HEK293 (cell line): ENCODE results near the gene PLD4.
A peak's percentile ranks its signal among the peaks of the same experiment; 100 is the strongest.

Source experiments
- CTCF ChIA-PET: fragments of 350-600 bp; formaldehyde crosslinking; extraction: SDS; loops from one replicate; lab custom pipeline; 2021; ENCODE audit warnings: antibody characterized with exemption; lab: Yijun Ruan, JAX
- POLR2A ChIA-PET: fragments of 300-600 bp; formaldehyde crosslinking; extraction: SDS; loops from one replicate; lab custom pipeline; 2020; ENCODE audit warnings: antibody characterized with exemption, inconsistent platforms; lab: Yijun Ruan, JAX
- H3K27ac ChIP-seq: fragments of 200-500 bp; sonication (Bioruptor generic); 2 replicates; pipeline ENCODE4 v1.5.1; 2014; ENCODE audit warnings: low read depth, low read length, control low read depth, inconsistent platforms; ENCODE audit errors: extremely low read depth
- H3K36me3 ChIP-seq, 2 experiments: fragments of 200-500 bp in 1 of 2; sonication (Bioruptor generic) in 1 of 2; 1 replicate in 1 of 2; 2 replicates in 1 of 2; pipeline ENCODE4 v1.5.1; 2014 to 2017; ENCODE audit warnings: inconsistent platforms in 2 of 2, low read length in 2 of 2; ENCODE audit not compliant: control insufficient read depth in 2 of 2, insufficient read depth in 1 of 2
- H3K4me1 ChIP-seq: fragments of 200-500 bp; sonication (Bioruptor generic); 2 replicates; pipeline ENCODE4 v1.5.1; 2014; ENCODE audit warnings: mild to moderate bottlenecking, low read length, inconsistent platforms; ENCODE audit not compliant: control insufficient read depth, insufficient read depth
- H3K4me3 ChIP-seq: 2 replicates; pipeline ENCODE4 v1.5.1; 2011; ENCODE audit warnings: low read depth, mild to moderate bottlenecking, control low read depth, low read length, moderate library complexity
- H3K9me3 ChIP-seq: fragments of 200-500 bp; sonication (Bioruptor generic); 2 replicates; pipeline ENCODE4 v1.5.1; 2014; ENCODE audit warnings: low read depth, low read length, inconsistent platforms; ENCODE audit not compliant: control insufficient read depth, insufficient read depth
- INSM2 ChIP-seq: fragments of 450-650 bp; formaldehyde crosslinking; IDR thresholded peaks from 2 replicates; pipeline ENCODE4 v1.5.1; 2016; ENCODE audit warnings: missing biosample characterization, missing genetic modification characterization
- KLF10 ChIP-seq: fragments of 450-650 bp; IDR thresholded peaks from 2 replicates; pipeline ENCODE4 v1.5.1; 2018; ENCODE audit warnings: missing biosample characterization, mild to moderate bottlenecking, missing genetic modification characterization
- KLF9 ChIP-seq: fragments of 450-650 bp; formaldehyde crosslinking; IDR thresholded peaks from 2 replicates; pipeline ENCODE4 v1.5.1; 2016; ENCODE audit warnings: missing biosample characterization, missing genetic modification characterization, low read depth
- OVOL3 ChIP-seq: fragments of 450-650 bp; formaldehyde crosslinking; IDR thresholded peaks from 2 replicates; pipeline ENCODE4 v1.5.1; 2016; ENCODE audit warnings: missing biosample characterization, missing genetic modification characterization
- RBAK ChIP-seq: fragments of 450-650 bp; formaldehyde crosslinking; IDR thresholded peaks from 2 replicates; pipeline ENCODE4 v1.5.1; 2016; ENCODE audit warnings: missing biosample characterization, missing genetic modification characterization
- SP3 ChIP-seq: fragments of 450-650 bp; formaldehyde crosslinking; IDR thresholded peaks from 2 replicates; pipeline ENCODE4 v1.5.1; 2016; ENCODE audit warnings: missing biosample characterization, missing genetic modification characterization
- ZBTB11 ChIP-seq: fragments of 450-650 bp; formaldehyde crosslinking; conservative IDR thresholded peaks from 2 replicates; pipeline ENCODE4 v1.5.1; 2016; ENCODE audit warnings: low read depth, missing biosample characterization, missing genetic modification characterization
- ZBTB17 ChIP-seq: fragments of 450-650 bp; formaldehyde crosslinking; IDR thresholded peaks from 2 replicates; pipeline ENCODE4 v1.5.1; 2016; ENCODE audit warnings: missing biosample characterization, missing genetic modification characterization
- ZNF19 ChIP-seq: fragments of 450-650 bp; formaldehyde crosslinking; IDR thresholded peaks from 2 replicates; pipeline ENCODE4; 2016; ENCODE audit warnings: missing biosample characterization, missing genetic modification characterization, low read depth
- ZNF202 ChIP-seq: fragments of 450-650 bp; formaldehyde crosslinking; IDR thresholded peaks from 2 replicates; pipeline ENCODE4 v1.5.1; 2016; ENCODE audit warnings: missing biosample characterization, missing genetic modification characterization, borderline replicate concordance
- ZNF214 ChIP-seq: fragments of 450-650 bp; formaldehyde crosslinking; IDR thresholded peaks from 2 replicates; pipeline ENCODE4 v1.5.1; 2017; ENCODE audit warnings: missing biosample characterization, mild to moderate bottlenecking, missing genetic modification characterization, borderline replicate concordance
- ZNF221 ChIP-seq: fragments of 450-650 bp; formaldehyde crosslinking; IDR thresholded peaks from 2 replicates; pipeline ENCODE4 v1.5.1; 2017; ENCODE audit warnings: missing biosample characterization, missing genetic modification characterization, borderline replicate concordance
- ZNF23 ChIP-seq: fragments of 450-650 bp; formaldehyde crosslinking; IDR thresholded peaks from 2 replicates; pipeline ENCODE4 v1.5.1; 2016; ENCODE audit warnings: missing biosample characterization, missing genetic modification characterization, borderline replicate concordance
- ZNF274 ChIP-seq, 2 experiments: fragments of 200-500 bp in 1 of 2; fragments of 450-650 bp in 1 of 2; sonication (Bioruptor generic) in 1 of 2; formaldehyde crosslinking in 1 of 2; IDR thresholded peaks; 2 replicates each; pipeline versions ENCODE4 v1.5.1 to v1.6.1; 2014 to 2016; ENCODE audit warnings: borderline replicate concordance in 1 of 2, inconsistent platforms in 1 of 2, low read length in 1 of 2, missing biosample characterization in 1 of 2, missing genetic modification characterization in 1 of 2
- ZNF311 ChIP-seq: fragments of 450-650 bp; formaldehyde crosslinking; IDR thresholded peaks from 2 replicates; pipeline ENCODE4 v1.5.1; 2017; ENCODE audit warnings: missing biosample characterization, missing genetic modification characterization, borderline replicate concordance
- ZNF341 ChIP-seq: fragments of 450-650 bp; formaldehyde crosslinking; IDR thresholded peaks from 2 replicates; pipeline ENCODE4; 2016; ENCODE audit warnings: low read depth, missing biosample characterization, missing genetic modification characterization
- ZNF394 ChIP-seq: fragments of 450-650 bp; formaldehyde crosslinking; IDR thresholded peaks from 2 replicates; pipeline ENCODE4 v1.5.1; 2016; ENCODE audit warnings: missing biosample characterization, missing genetic modification characterization, mild to moderate bottlenecking, moderate library complexity, borderline replicate concordance
- ZNF423 ChIP-seq: fragments of 450-650 bp; formaldehyde crosslinking; IDR thresholded peaks from 2 replicates; pipeline ENCODE4 v1.5.1; 2016; ENCODE audit warnings: missing biosample characterization, missing genetic modification characterization
- TF ChIP-seq, protein P1 (sequence below): fragments of 450-650 bp; formaldehyde crosslinking; IDR thresholded peaks from 2 replicates; pipeline ENCODE4 v1.5.1; 2016; ENCODE audit warnings: missing biosample characterization, missing genetic modification characterization
- TF ChIP-seq, protein P2 (sequence below): sonication (generic); formaldehyde crosslinking; IDR thresholded peaks from 2 replicates; pipeline ENCODE4 v1.8.1; 2022; ENCODE audit warnings: mild to moderate bottlenecking, moderate library complexity, missing genetic modification reagents

The PLD4 gene

DNA sequence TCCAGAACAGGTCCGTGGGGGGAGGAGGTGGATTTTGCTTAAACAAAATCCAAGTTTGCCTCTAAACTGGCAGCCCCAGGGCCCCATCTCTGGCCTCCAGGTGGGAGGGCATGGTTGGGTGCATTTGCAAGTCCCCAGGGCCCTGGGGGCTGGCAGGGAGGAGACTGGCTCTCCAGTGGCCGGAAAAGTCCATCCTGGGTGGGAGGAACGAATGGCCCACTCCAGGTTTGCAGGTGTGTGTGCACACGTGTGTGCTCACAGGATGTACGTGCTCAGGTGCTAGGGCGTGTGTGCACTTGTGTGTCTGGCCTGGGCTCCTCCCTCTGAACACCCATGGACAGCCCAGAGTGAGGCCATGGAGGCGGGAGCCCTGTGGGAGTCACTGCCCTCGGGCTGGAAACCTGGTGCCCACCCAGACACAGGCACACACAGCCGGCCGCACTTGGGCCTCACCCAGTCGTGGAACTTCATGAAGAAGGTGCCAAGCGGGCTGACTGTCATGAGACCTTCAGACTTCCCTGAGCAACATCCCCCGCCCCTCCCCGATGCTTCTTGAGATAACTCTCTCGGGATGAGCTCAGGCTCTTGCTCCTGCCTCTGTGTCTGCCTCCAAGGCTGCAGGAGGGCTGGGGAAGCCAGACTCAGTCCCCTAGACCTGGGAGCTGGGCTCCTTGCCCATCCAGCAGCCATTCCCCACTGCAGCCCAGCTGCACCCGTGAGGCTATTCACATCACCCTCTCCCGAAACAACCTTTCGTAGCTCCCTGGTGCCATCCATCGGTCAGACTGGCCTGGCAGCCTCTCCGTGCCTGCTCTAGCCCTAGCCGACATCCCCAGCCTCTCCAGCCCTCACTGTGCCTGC is 44.1 kb downstream of the PLD4 start (continued):
- no peak for TF ChIP-seq ZNF274 (IDR thresholded peaks at IDR 0.05; ENCODE audit: low read length)
- TF ChIP-seq ZNF274 (tag by site-specific recombination; IDR thresholded peaks at IDR 0.05; ENCODE audit: borderline replicate concordance), result no peak
- TF ChIP-seq ZBTB17, result peak; percentile 73
- TF ChIP-seq ZNF19, result no peak
- TF ChIP-seq ZNF214 (tag by site-specific recombination), result no peak
- TF ChIP-seq ZBTB11 (tag by site-specific recombination), result no peak
- no peak for TF ChIP-seq ZNF394 (tag by site-specific recombination)
- TF ChIP-seq ZNF423 (tag by site-specific recombination), result peak; percentile 34; the same call in 1 of the 2 replicates
- TF ChIP-seq, protein P1, sequence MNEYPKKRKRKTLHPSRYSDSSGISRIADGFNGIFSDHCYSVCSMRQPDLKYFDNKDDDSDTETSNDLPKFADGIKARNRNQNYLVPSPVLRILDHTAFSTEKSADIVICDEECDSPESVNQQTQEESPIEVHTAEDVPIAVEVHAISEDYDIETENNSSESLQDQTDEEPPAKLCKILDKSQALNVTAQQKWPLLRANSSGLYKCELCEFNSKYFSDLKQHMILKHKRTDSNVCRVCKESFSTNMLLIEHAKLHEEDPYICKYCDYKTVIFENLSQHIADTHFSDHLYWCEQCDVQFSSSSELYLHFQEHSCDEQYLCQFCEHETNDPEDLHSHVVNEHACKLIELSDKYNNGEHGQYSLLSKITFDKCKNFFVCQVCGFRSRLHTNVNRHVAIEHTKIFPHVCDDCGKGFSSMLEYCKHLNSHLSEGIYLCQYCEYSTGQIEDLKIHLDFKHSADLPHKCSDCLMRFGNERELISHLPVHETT (tag by site-specific recombination), result no peak
- TF ChIP-seq ZNF202 (tag by site-specific recombination), result no peak
- TF ChIP-seq SP3 (tag by site-specific recombination), result peak; percentile 50; the same call in 1 of the 2 replicates

DNA sequence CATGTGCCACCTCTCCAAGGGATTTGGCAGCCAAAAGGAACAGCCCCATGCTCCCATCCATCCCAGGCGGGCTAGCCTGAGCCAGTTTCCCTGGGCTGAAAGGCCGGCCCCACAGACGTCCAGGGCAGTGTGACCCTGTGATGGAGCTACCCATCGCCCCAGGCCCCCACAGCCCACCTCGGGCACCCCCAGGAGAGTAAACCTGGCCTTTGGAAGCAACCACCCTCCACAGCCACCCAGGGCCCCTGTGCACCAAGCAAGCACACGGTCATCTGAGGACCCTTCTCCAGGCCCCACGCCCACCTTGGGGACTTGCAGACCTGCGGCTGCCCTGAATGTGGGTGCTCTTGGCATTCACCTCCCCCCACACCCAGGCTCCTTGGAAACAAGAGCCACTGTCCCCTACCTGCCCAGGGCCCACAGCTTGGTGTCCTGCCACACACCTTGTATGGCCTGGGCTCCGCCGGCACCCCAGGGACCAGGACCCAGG is 45.1 kb downstream of the PLD4 start:
- H3K4me1 ChIP-seq, result peaks cover 11% of the 10 kb centered on the region
- POLR2A ChIA-PET, result interaction anchor here (0.9 to 1.3 kb wide), 3 partner anchors 16 to 51 kb away, joined by 3 to 4 read pairs (median 4); partner anchors contain the start of genes CDCA4 and CLBA1
- H3K27ac ChIP-seq, result no peak overlapping the region
- CTCF ChIA-PET, result interaction anchor here (0.6 to 2.1 kb wide), 4 partner anchors 44 to 322 kb away, joined by 3 to 7 read pairs (median 3); no protein-coding TSS in a partner anchor
- H3K36me3 ChIP-seq, result no peaks in the 10 kb centered on the region
- no peaks in the 10 kb centered on the region for H3K9me3 ChIP-seq
- H3K4me3 ChIP-seq, result no peak overlapping the region
- TF ChIP-seq ZNF221 (tag by site-specific recombination) (no peak), KLF9 (tag by site-specific recombination) (no peak)

GRCh38 chr14:104970231-104971068 is 45.8 kb downstream of the PLD4 start:
- POLR2A ChIA-PET, result interaction anchor here (0.6 to 0.9 kb wide), 2 partner anchors 15 to 94 kb away, joined by 3 to 4 read pairs; partner anchors contain the start of gene CLBA1
- CTCF ChIA-PET, result interaction anchor here (1.1 to 2.1 kb wide), 2 partner anchors 74 to 76 kb away, joined by 3 to 7 read pairs; no protein-coding TSS in a partner anchor
- H3K9me3 ChIP-seq, result no peaks in the 10 kb centered on the region
- no peaks in the 10 kb centered on the region for H3K36me3 ChIP-seq
- no peak overlapping the region for H3K27ac ChIP-seq
- H3K4me1 ChIP-seq, result peaks cover 11% of the 10 kb centered on the region
- no peak overlapping the region for H3K4me3 ChIP-seq
- TF ChIP-seq ZNF311 (tag by site-specific recombination) (no peak), KLF10 (tag by site-specific recombination) (no peak), RBAK (tag by site-specific recombination) (no peak), OVOL3 (tag by site-specific recombination) (no peak), INSM2 (tag by site-specific recombination) (no peak), ZNF23 (no peak), ZNF341 (tag by site-specific recombination) (peak; percentile 80)
- TF ChIP-seq, protein P2, sequence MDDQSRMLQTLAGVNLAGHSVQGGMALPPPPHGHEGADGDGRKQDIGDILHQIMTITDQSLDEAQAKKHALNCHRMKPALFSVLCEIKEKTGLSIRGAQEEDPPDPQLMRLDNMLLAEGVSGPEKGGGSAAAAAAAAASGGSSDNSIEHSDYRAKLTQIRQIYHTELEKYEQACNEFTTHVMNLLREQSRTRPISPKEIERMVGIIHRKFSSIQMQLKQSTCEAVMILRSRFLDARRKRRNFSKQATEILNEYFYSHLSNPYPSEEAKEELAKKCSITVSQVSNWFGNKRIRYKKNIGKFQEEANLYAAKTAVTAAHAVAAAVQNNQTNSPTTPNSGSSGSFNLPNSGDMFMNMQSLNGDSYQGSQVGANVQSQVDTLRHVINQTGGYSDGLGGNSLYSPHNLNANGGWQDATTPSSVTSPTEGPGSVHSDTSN (CRISPR knock-in tag), result no peak
